KMS-11 (cell line): Measurements from ENCODE around the gene KATNB1.
"Not testable (repeated sequence)": the region's sequence is repeated elsewhere in the genome, so short reads cannot be mapped to it uniquely, and the experiment has no call there.

Experiments
- H2AFZ ChIP-seq: fragments of 200-600 bp; sonication (generic); 2 replicates; pipeline ENCODE4 v1.6.1; 2016; ENCODE audit warnings: antibody characterized with exemption, mixed run types, low read depth
- H3K27ac ChIP-seq: fragments of 200-600 bp; sonication (generic); 2 replicates; pipeline ENCODE4 v1.6.1; 2016; ENCODE audit warnings: mild to moderate bottlenecking, mixed run types
- H3K27me3 ChIP-seq: fragments of 200-600 bp; sonication (generic); 2 replicates; pipeline ENCODE4 v1.6.1; 2017; ENCODE audit warnings: mild to moderate bottlenecking, low read depth, mixed run types, moderate library complexity; ENCODE audit not compliant: insufficient read depth
- H3K36me3 ChIP-seq: fragments of 200-600 bp; sonication (generic); 2 replicates; pipeline ENCODE4 v1.6.1; 2017; ENCODE audit warnings: mild to moderate bottlenecking, mixed run types; ENCODE audit not compliant: insufficient read depth
- H3K4me1 ChIP-seq: fragments of 200-600 bp; sonication (generic); 2 replicates; pipeline ENCODE4 v1.6.1; 2016; ENCODE audit warnings: mild to moderate bottlenecking, low read depth, mixed run types; ENCODE audit not compliant: poor library complexity, severe bottlenecking
- H3K4me2 ChIP-seq: fragments of 200-600 bp; sonication (generic); 2 replicates; pipeline ENCODE4 v1.7.0; 2016; ENCODE audit warnings: mild to moderate bottlenecking, mixed run types
- H3K4me3 ChIP-seq: fragments of 200-600 bp; sonication (generic); IDR thresholded peaks from 2 replicates; pipeline ENCODE4 v1.6.1; 2017; ENCODE audit warnings: low read depth, low read length, mixed read lengths; ENCODE audit not compliant: insufficient read depth
- H3K79me2 ChIP-seq: fragments of 200-600 bp; sonication (generic); 2 replicates; pipeline ENCODE4 v1.6.1; 2016; ENCODE audit warnings: low read depth, mixed run types; ENCODE audit not compliant: insufficient read depth
- H3K9ac ChIP-seq: fragments of 200-600 bp; sonication (generic); 2 replicates; pipeline ENCODE4 v1.6.1; 2016; ENCODE audit warnings: mild to moderate bottlenecking, mixed run types
- H4K20me1 ChIP-seq: fragments of 200-600 bp; sonication (generic); 2 replicates; pipeline ENCODE4 v1.6.1; 2016; ENCODE audit warnings: mild to moderate bottlenecking, mixed run types; ENCODE audit not compliant: insufficient read depth
- TF ChIP-seq, protein P1 (sequence below): fragments of 200-600 bp; sonication (generic); conservative IDR thresholded peaks from 2 replicates; pipeline ENCODE4 v1.6.1; 2017; ENCODE audit warnings: low read depth, mild to moderate bottlenecking, antibody characterized with exemption, low read length, moderate library complexity, mixed read lengths

The KATNB1 gene

DNA sequence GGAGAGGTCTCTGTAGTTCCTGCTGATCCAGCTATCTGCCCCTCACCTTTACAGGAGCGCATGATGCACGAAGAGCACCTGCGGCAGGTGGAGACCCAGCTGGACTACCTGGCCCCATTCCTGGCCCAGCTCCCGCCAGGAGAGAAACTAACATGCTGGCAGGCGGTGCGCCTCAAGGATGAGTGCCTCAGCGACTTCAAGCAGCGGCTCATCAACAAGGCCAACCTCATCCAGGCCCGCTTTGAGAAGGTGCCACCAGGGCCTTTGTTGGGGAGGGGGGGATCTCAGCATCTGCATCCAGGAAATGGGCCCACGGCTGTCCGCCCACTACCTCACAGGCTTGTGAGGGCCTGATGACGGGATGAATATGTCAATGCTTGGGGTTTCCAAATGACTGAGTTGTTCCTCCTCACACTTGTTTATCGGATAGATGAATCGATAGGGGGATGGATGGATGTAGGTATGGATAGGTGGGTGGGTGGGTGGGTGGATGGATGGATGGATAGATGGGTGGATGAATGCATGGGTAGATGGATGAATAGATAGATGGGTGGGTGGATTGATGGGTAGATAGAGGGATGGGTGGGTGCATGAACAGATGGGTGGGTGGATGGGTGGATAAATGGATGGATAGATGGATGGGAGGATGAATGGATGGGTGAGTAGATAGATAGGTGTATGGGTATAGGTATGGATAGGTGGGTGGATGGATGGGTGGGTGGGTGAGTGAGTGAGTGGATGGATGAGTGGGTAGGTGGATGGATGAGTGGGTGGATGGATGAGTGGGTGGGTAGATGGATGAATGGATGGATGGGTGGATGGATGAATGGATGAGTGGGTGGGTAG, 7.0 kb upstream of the KATNB1 start:
- H2AFZ ChIP-seq: no peak overlapping the region
- H3K9ac ChIP-seq: no peak overlapping the region
- H3K4me1 ChIP-seq: no peaks in the 10 kb centered on the region
- H3K27me3 ChIP-seq: no peaks in the 10 kb centered on the region
- H3K4me3 ChIP-seq: no peak overlapping the region
- no peaks in the 10 kb centered on the region for H3K79me2 ChIP-seq
- TF ChIP-seq, protein P1, sequence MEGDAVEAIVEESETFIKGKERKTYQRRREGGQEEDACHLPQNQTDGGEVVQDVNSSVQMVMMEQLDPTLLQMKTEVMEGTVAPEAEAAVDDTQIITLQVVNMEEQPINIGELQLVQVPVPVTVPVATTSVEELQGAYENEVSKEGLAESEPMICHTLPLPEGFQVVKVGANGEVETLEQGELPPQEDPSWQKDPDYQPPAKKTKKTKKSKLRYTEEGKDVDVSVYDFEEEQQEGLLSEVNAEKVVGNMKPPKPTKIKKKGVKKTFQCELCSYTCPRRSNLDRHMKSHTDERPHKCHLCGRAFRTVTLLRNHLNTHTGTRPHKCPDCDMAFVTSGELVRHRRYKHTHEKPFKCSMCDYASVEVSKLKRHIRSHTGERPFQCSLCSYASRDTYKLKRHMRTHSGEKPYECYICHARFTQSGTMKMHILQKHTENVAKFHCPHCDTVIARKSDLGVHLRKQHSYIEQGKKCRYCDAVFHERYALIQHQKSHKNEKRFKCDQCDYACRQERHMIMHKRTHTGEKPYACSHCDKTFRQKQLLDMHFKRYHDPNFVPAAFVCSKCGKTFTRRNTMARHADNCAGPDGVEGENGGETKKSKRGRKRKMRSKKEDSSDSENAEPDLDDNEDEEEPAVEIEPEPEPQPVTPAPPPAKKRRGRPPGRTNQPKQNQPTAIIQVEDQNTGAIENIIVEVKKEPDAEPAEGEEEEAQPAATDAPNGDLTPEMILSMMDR: no peak
- H3K4me2 ChIP-seq: no peak overlapping the region
- H3K27ac ChIP-seq: no peak overlapping the region
- H4K20me1 ChIP-seq: no peaks in the 10 kb centered on the region
- no peaks in the 10 kb centered on the region for H3K36me3 ChIP-seq

DNA sequence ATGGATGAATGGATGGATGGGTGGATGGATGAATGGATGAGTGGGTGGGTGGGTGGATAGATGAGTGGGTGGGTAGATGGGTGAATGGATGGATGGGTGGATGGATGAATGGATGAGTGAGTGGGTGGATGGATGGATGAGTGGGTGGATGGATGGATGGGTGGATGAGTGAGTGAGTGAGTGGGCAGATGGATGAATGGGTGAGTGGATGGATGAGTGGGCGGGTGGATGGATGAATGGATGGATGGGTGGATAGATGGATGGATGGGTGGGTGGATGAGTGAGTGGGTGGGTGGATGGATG, 6.4 kb upstream of the KATNB1 start:
- H3K79me2 ChIP-seq: no peaks in the 10 kb centered on the region
- H3K4me1 ChIP-seq: no peaks in the 10 kb centered on the region
- H3K36me3 ChIP-seq: no peaks in the 10 kb centered on the region
- H3K4me3 ChIP-seq: no peak overlapping the region
- H3K4me2 ChIP-seq: no peak overlapping the region
- H3K27me3 ChIP-seq: no peaks in the 10 kb centered on the region
- no peak overlapping the region for H3K27ac ChIP-seq
- H4K20me1 ChIP-seq: no peaks in the 10 kb centered on the region
- TF ChIP-seq, protein P1: no peak
- no peak overlapping the region for H3K9ac ChIP-seq
- no peak overlapping the region for H2AFZ ChIP-seq

DNA sequence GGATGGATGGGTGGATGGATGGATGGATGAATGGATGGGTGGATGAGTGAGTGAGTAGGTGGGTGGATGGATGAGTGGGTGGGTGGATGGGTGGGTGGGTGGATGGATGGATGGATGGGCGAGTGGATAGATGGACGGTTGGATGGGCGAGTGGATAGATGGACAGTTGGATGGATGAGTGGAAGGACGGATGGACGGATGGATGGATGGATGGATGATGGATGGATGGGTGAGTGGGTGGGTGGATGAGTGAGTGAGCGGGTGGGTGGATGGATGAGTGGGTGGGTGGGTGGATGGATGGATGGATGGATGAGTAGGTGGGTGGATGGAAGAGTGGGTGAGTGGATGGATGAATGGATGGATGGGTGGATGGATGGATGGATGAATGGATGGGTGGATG, 5.7 kb upstream of the KATNB1 start:
- not testable (repeated sequence) for H3K4me3 ChIP-seq, H4K20me1 ChIP-seq, H3K27ac ChIP-seq, H3K4me1 ChIP-seq, H3K27me3 ChIP-seq, H3K79me2 ChIP-seq, H3K9ac ChIP-seq, H2AFZ ChIP-seq, H3K36me3 ChIP-seq, H3K4me2 ChIP-seq

DNA sequence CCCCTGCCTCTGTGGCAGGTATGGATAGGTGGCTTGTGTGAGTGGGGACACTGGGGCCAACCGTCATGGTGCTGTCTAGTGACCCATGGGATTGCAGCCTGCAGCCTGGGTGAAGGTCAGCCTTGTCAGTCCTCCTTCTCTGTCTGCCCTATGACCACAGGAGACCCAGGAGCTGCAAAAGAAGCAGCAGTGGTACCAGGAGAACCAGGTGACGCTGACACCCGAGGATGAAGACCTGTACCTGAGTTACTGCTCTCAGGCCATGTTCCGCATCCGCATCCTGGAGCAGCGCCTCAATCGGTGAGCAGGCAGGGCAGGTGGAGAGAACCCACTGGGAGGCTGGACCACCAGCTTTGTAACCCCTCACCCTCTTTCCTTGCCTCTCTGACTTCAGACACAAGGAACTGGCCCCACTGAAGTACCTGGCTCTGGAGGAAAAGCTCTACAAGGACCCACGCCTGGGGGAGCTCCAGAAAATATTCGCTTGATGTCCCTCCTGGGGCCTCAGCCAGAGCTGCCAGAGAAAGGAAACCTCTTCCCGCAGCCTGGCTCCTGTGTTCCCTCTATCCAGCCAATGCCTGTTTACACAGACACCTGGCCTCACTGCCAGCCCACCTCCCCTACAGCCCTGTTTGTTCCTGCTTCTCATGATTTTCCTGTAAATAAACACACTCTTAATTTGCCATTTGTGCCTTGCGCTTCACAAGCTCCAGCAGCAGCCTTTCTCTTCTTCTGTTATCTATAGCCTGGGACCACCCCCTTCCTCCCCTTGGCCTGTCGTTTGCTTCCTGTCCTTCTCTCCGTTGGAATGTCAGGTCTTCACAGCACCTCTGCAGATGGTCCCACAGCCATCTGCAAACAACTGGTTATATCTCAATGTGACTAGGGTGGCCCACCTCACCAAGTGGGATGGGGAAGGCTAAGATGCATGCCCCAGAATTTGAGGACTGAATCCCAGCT, 4.5 kb upstream of the KATNB1 start:
- Histone ChIP-seq H2AFZ (no peak overlapping the region), H3K4me3 (no peak overlapping the region), H3K36me3 (no peaks in the 10 kb centered on the region), H3K27me3 (no peaks in the 10 kb centered on the region), H3K27ac (no peak overlapping the region), H3K4me1 (no peaks in the 10 kb centered on the region), H3K9ac (no peak overlapping the region), H3K4me2 (no peak overlapping the region), H4K20me1 (no peaks in the 10 kb centered on the region), H3K79me2 (no peaks in the 10 kb centered on the region)
- TF ChIP-seq, protein P1: no peak
